Lung microvascular endothelial cell (primary cell): ENCODE measurements around the gene P2RY13. TPM values are rescaled to one million over a fixed set of nuclear protein-coding genes. Genes with fewer than 3 reads are reported as not detected.

Source experiments
- DNase-seq, 2 donors: peaks; one replicate each; pipeline versions ENCODE4 v3.0.0 to v3.0.0-alpha.2; 2010; ENCODE audit warnings: low read depth in 2 of 2
- total RNA-seq: library from RNA; depleted of rRNA; stranded (reverse); fragments of >200 nt; gene quantifications from 2 replicates; pipeline ENCODE4 v1.2.1, GENCODE V29; 2014

The P2RY13 gene
- total RNA-seq, 1 donor from 2014 or later, result not detected

- no peak for DNase-seq
These were observed 9.2 kb downstream of the P2RY13 start for GRCh38 chr3:151320131-151320530.

- DNase-seq, result no peak
These were observed 9.7 kb downstream of the P2RY13 start for GRCh38 chr3:151319628-151320027.

- no peak for DNase-seq
These were observed 10.4 kb downstream of the P2RY13 start for GRCh38 chr3:151318991-151319390.

GRCh38 chr3:151318313-151318712 is 11.0 kb downstream of the P2RY13 start:
- no peak for DNase-seq

- DNase-seq, result peak in 1 of 2 donors; percentile 40
These were observed 12.9 kb downstream of the P2RY13 start, which contains the start of gene GPR87 for GRCh38 chr3:151316267-151316991. Gene GPR87 (minus strand): TSS chr3:151316820. CDS start chr3:151300100, 16,720 bp downstream.

GRCh38 chr3:151315846-151316245 is 13.5 kb downstream of the P2RY13 start:
- DNase-seq, result no peak

GRCh38 chr3:151315136-151315535 is 14.2 kb downstream of the P2RY13 start:
- no peak for DNase-seq

GRCh38 chr3:151314593-151314992 is 14.8 kb downstream of the P2RY13 start:
- no peak for DNase-seq

GRCh38 chr3:151314137-151314536 is 15.2 kb downstream of the P2RY13 start:
- DNase-seq, result no peak

GRCh38 chr3:151312972-151313371 is 16.4 kb downstream of the P2RY13 start:
- no peak for DNase-seq

- no peak for DNase-seq
These were observed 19.8 kb downstream of the P2RY13 start for GRCh38 chr3:151309566-151309965.

- no peak for DNase-seq
These were observed 21.5 kb downstream of the P2RY13 start for GRCh38 chr3:151307583-151308488.

- DNase-seq, result no peak
These were observed 22.2 kb downstream of the P2RY13 start for GRCh38 chr3:151307131-151307530.

- no peak for DNase-seq
These were observed 23.1 kb downstream of the P2RY13 start for GRCh38 chr3:151306168-151306810.

- no peak for DNase-seq
These were observed 23.6 kb downstream of the P2RY13 start for GRCh38 chr3:151305775-151306151.

GRCh38 chr3:151305060-151305774 is 24.1 kb downstream of the P2RY13 start:
- peak in 1 of 2 donors; percentile 59 for DNase-seq

- DNase-seq, result no peak
These were observed 25.6 kb downstream of the P2RY13 start for GRCh38 chr3:151303751-151304150.

GRCh38 chr3:151301787-151302186 is 27.6 kb downstream of the P2RY13 start:
- DNase-seq, result no peak

GRCh38 chr3:151300539-151300938 is 28.8 kb downstream of the P2RY13 start:
- no peak for DNase-seq

- DNase-seq, result no peak
These were observed 30.3 kb downstream of the P2RY13 start for GRCh38 chr3:151299006-151299405.

GRCh38 chr3:151297429-151297828 is 31.9 kb downstream of the P2RY13 start:
- no peak for DNase-seq
